Skeletal muscle cell (primary cell): ENCODE results near the gene TMEM178A.
"Not testable (repeated sequence)": the region's sequence is repeated elsewhere in the genome, so short reads cannot be mapped to it uniquely, and the experiment has no call there.

Experiments
- DNase-seq: peaks from one replicate; pipeline ENCODE4 v3.0.0-alpha.2; 2010; ENCODE audit warnings: low read depth
- H3K4me3 ChIP-seq: 2 replicates; pipeline ENCODE4 v1.5.1; 2011; ENCODE audit warnings: low read depth, mild to moderate bottlenecking, control low read depth, low read length, moderate library complexity

TMEM178A gene

DNA sequence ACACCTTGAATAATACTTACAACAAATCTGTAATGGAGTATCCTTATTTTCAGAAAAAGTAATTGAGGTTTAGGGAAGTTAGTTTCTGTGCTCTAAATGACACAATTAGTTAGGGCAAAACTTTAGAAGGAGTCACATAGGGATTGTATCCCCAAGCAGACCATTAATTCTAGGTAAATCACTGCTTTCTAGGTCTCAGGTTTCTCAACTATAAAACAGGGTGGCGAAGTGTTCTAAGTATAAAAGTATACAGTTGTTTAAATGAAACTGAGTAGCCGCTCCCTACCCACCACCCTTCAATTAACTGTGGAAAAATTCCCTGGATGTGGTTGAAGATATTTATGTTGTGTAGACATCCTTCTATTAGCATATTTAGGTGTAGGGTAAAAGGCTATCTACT is 19.9 kb upstream of the TMEM178A start:
- no peak overlapping the region for H3K4me3 ChIP-seq
- DNase-seq = no peak

DNA sequence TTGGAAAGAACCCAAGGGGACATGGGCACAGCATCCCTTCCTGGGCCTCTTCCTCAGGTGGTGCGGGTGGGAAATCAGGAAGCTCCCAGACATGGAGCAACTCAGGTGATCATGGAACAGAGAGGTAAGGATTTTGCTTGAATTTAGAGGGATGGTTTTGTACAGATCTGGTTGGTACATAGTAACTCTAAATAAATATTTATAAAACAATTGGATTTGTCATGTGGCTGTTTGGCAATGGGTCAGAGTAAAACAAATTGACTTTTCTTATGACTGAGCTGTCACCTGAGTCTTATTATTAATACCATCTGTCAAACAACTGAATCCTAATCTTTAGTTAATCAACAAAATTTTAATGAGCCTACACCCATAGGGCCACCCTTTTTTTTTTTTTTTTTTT is 19.4 kb upstream of the TMEM178A start:
- H3K4me3 ChIP-seq = no peak overlapping the region
- no peak for DNase-seq

DNA sequence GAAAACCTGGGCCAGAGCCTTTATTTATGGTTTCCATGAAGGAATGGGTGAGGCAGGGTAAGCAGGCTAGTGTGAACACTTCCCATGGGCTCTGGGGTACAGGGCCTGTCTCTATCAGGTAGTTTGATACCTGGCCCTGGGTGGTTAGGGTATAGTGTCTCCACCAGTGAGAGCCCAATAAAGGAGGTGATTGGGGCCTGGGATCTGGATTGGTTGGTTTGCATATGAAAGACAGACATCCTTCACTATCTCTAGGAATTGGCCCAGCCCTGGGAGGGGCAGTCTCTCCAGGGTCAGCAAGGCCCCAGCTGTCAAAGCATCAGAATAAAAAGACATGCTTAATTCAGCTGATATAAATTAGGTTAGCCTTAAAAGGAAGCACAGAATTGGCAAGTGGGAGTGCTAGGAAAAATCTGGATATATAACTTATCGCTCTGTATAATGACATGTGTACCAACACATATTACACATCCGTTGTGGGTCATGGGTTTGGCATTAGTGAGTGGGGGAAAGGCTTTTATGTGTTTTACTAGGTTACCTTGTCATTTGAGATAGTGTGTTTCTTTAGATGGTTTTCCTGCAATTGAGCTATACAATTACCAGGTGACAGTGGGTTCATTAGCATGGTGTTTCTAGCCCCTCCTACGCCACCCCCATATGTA is 18.5 kb upstream of the TMEM178A start:
- no peak overlapping the region for H3K4me3 ChIP-seq
- no peak for DNase-seq

DNA sequence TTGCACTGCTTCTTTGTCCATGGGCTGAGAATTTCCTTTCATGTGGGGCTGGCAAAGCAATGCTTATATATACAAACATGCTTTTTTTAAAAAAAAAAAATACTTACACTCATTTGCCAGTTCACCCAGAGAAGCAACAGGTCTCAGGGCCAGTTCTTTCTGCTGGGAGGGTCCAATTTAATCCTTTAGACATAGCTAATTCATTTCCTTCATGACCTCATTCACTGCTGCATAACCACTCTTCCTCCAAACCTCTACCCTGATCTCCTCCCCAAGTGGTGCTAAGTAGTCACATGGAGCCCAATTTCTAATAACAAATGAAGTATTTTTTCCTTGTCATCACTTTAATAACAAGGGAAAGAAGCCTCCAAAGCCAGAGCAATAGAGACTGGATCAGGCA is 17.1 kb upstream of the TMEM178A start:
- H3K4me3 ChIP-seq = no peak overlapping the region
- DNase-seq = peak; percentile 19

DNA sequence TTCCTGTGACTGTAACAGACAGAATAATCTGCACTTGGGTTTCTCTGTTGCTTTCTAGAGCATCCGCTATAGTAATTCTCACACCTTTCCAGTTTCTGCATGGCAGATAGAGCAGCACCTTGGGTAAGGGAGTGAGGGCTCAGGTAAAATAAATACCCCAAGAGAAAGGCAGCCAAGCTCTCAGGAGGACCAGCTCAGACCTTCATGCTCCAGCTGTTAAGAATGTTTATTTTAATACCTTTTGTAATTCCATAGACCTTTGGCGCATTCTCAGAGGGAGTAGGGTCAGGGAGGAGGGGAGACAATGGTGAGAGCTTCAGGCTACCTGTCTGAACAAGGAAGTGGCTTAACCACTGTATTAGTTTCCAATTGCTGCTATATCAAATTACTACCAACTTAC is 16.2 kb upstream of the TMEM178A start:
- no peak for DNase-seq
- H3K4me3 ChIP-seq = no peak overlapping the region

DNA sequence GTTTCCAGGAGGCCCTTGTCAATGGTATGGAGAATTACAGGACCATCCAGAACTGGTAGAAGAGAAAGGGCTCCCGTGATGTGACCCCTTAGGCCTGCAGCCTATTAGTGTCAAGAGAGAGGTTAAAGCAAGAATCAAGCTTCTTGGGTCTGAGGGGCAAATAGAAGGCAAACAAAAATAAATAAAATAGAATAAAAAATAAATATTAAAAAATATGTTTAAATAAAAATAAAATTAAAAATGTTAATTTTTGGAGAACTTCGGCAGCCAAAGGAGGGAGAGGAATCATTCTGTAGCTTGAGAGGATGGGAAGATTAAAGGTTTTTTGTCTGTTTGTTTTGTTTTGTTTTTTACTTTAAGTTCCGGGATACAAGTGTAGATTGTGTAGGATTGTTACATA is 15.2 kb upstream of the TMEM178A start:
- no peak overlapping the region for H3K4me3 ChIP-seq
- no peak for DNase-seq

DNA sequence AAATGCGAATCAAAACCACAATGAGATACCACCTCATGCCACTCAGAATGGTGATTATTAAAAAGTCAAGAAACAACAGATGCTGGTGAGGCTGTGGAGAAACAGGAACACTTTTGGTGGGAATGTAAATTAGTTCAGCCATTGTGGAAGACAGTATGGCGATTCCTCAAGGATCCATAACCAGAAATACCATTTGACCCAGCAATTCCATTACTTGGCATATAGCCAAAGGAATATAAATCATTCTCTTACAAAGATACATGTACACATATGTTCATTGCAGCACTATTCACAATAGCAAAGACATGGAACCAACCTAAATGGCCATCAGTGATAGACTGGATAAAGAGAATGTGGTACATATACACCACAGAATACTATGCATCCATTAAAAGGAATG is 9.5 kb upstream of the TMEM178A start:
- H3K4me3 ChIP-seq = not testable (repeated sequence)

DNA sequence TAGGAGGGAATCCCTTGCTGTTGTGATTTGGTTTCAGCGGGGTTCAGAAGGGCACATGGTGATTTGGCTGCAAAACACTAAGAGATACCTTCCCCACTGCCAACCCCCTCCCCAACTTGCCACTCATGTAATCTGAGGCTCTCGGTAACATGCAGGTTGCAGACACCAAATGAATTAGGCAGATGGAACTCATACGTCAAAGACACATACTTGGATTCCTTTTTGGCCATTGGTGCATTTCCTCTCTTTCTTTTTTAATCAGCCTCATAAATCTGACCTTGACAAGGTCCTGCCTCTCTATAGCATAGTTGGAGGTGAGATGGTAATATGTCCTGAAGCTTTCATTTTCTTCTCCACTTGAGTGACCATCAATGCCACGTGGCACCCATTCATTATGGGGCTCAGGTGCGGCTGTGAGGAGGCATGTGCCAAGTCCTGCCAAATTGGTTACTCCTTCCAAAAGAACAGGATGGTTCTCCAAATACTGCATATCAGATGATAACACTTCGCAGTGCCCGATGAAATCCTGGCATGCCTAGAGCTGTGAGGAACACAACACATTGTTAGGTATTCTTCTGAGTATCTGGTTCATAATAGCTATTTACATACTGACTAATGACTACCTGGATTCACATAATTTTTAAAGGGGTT is 8.3 kb upstream of the TMEM178A start:
- DNase-seq = no peak
- no peak overlapping the region for H3K4me3 ChIP-seq

More for the DNA sequence above, 9.5 kb upstream of the TMEM178A start:
- not testable (repeated sequence) for DNase-seq

DNA sequence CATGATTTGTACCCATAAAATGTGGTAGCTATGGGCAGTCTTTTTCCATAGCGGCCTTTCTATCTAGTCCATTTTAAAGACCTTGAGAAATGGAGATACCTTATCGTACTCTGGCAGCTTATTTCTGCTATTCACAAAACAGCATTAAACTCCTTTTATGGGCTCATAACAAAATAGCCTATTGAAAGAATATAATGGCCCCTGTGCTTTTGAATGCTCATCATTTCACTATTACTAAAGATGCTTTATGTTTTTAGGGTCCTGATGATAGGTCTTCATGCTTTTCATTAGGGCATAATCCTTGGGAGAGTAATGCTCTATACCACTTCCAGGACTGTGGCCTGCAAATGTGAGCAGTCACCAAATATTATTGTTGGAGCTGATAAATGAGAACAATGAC is 7.3 kb upstream of the TMEM178A start:
- H3K4me3 ChIP-seq = no peak overlapping the region
- DNase-seq = no peak

DNA sequence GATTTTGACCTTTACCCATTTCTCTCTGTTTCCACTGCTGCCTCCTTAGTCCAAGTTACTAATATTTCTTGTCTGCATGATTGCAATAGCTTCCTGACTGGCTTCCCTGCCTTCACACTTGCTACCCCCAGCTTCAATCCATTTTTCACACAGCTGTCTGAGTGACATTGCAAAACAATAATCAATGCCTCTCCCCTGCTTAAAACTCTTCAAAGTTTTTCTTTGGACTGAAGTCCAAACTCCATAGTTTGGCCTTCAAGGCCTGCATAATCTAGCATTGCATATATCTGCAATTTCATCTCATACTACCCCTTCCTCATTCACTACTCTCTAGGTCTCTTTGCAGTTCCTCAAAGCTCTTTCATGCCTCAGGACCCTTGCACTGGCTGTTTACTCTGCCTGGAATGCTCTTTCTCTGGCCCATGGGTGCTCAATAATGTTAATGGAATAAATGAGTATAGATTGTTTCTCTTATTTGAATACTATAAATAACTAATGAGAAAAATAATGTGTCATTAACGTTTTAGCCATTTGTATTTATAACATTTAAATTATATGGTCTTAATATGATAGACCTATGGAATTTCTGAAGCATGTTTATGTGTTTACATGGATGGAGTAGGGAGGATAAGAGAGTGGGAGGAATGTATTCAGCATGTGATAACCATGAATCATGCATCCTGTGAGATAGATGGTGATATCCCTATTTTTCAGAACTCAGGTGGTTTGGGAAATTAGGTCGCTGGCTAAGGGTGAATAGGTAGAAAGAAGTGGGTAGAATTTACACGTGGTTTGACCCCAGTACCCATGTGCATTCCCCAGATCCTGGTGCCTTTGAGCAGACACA is 5.7 kb upstream of the TMEM178A start:
- no peak overlapping the region for H3K4me3 ChIP-seq
- DNase-seq = no peak

DNA sequence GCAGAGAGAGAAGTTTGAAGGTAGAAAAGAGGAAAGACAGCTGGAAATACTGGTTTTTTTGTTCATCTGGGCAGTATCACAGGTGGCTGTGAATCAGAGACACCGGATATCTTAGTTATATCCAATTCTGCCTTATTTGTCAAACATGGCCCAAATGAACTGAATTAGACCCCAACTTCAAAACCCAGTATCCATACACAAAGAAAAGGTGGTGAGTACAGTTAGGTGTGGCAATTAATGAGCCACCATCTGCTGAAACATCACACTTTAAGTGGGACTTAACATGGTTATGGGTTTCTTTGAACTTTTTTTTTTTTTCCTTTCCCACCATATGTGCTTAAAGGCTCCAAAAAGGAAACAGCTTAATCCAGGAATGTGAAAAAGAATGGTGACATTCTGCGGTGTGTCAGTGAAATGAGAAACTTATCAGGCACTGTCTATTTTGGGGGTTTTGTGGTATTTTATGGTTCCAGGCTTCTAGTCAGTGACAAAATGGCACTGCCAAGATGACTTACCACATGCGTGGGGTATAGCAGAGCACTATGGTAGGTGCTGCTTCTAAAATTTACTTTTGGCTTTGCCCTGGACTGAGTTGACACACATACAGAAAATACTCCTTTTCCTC is 5.0 kb upstream of the TMEM178A start:
- DNase-seq = no peak
- no peak overlapping the region for H3K4me3 ChIP-seq

DNA sequence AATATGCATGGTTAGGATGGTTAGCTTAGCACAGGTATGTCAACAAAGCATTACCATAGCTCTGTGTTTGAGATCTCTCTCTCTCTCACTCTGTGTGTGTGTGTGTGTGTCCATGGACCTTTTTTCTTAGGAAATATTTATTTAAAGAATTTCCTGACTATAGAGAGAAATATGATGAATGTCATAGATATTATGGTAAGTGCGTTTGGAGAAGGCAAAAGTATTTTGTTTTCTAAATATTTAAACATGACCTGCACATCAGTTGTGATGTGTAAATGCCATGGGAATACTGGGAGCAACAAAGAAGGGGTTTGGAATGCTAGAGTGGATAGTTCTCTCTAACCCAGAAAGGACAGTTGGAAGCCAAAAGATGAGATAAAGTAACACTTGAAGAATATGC is 3.9 kb upstream of the TMEM178A start:
- H3K4me3 ChIP-seq = no peak overlapping the region
- DNase-seq = no peak

DNA sequence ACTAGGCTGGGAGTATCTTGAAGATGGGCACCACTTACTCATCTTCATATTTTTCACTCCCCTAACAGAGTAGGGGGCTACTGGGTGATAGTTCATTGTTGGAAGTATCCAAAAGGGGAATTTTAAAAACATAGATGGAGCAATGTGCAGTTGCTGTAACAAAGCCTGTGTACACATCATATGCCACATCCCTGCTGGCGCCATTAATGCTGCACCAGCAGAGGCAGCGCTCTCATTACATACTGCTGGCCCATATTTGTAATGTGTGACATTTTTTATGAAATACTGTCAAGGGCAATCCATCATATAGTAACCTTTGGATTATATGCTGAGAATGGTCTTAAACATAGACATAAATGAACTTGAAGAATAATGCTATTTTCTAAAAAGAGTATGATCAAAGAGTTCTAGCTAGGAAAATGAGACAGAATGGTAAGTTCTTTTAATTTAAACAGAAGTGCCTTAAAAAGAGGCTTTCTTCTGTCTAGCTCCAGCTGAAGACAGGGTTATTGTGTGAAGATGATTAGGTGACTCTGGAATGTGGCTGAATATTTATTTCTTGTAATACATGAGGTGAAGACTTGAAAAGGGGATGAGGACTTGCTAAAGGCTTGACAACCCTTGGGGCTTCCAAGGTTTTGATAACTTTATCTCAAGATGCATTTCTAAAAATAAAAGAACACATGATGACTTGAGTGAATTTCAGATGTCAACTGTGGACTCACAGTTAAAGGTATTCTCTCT is 2.4 kb upstream of the TMEM178A start:
- no peak for DNase-seq

DNA sequence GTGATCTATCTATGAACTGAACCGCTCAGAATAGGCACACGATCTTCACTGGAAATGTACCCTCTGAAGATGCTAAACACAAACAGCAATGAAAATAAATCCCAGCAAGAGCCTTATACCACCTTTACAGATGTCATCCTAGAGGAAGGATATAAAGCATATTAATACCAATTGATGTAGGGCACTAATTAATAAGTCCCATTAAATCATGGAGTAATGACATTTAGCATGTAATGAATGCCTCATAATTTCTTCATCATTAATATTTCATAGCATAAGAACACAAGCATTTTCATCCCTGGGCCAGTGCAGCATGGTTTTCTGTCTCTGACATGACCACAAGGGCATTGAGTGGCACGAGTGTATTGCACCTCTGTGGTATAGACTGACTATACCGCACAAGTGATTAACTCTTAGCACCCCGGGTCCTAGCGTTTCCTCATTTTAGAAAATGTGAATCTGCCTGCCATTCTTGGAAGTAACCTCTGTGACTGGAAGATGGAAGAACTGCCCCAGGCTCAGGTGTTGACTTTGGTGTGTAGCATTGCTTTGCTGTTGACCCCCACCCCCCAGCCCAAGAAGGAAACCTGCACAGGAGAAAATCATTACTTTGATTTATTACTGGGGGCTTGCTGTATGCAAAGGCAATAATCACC is 1.4 kb upstream of the TMEM178A start:
- H3K4me3 ChIP-seq = no peak overlapping the region
- DNase-seq = no peak

More for the DNA sequence above, 2.4 kb upstream of the TMEM178A start:
- no peak overlapping the region for H3K4me3 ChIP-seq

DNA sequence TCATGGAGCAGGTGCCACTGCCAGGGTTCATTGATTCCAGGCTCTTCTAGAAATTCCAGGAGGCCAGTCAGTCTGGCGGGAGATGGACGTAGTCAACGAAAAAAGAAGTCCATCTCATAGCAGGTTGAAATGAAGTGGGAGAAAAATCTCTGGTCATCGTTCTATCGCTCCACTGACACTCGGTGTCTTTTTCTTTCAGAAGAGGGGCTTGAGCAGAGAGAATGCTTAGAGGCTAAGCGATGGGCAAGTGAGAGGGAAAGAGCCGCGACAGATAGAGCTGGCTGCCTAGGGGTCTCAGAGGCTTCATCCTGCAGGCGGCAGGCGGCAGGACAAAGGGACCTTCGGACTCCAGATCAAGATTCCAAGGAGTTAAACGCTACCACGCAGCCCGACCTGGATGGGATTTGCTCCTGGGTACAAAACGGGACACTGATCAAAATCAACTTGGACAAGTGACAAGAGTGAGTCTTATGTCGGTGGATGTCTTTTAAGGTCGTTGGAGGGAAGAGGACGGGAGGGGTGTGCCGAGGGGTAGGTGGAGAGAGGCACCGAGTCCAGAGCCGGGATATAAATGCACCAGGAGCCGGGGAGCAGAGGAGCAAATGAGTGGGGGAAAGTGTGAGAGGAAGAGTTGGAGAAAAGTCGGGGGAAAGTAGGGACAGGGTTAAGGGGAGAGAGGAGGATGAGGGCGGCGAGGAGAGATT is 677 bp upstream of the TMEM178A start:
- DNase-seq = no peak
- H3K4me3 ChIP-seq = no peak overlapping the region

DNA sequence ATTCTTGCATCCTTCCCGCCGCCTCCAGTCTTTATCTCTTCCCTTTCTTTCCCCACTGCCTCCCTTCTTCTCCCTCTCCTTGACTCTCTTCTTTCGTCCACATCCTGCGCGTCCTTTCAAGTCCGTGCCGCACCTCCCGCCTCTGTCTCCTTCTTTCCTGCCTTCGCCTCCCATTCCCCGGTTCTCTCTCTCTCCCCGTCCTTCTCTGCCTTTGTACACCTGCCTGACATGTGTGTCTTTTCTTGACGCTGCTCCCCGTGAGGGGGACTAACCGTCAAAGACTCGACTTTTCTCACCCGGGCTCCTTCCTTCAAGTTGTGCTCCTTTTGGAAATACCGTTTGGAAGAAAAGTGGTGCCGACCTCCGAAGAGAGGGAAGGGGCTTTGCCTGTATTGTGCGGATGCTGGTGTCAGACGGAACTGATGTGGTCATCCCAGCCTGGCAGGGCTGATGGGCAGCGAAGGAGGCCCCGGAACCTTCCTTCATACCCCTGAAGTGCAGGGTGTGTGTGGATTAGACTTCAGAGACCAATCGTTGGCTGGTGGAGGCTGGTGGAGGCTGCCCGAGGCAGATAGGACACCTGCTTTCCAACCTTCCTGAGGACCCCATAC is 879 bp downstream of the TMEM178A start:
- DNase-seq = no peak
- peak overlapping the region; percentile 40 for H3K4me3 ChIP-seq

DNA sequence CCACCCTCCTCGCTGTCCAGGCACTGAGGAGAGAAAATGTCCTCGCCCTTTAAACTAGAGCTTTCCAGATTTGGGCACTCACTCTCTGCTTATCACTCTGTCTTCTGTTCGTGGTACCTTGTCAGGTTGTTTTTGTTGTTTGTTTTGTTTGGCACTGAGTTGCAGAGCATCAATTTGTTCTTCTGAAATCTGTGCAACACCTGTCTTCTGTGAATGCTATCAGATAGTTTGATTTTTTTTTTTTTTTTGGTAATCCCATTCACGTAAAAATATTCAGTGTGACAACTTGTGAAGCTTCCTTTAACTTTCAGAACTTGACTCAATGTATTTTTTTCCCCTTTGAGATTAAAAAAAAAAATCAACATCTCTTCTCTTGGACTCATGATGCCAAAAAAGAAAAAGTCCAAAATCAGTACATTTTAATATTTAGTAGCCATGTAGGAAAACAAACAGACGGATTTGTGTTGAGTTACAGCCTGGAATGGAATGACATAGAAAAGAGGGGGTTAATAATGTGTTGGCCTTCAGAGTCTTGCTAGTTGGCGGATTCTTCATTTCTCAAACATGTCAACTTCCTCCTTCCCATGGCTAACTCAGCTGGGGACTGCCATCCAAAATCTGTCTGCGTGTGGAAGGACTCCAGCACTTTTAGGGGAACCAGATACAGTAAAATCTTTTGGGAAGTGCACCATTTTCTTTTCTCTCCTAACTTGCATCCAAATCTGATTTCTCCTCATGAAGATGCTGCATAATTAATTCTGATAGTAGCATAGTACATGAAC is 1.6 kb downstream of the TMEM178A start:
- peak overlapping the region; percentile 40 for H3K4me3 ChIP-seq
- no peak for DNase-seq
